ENCODE results near the gene CDH12. TPM values are rescaled to one million over a fixed set of nuclear protein-coding genes. Genes with fewer than 3 reads are reported as not detected.
"Not testable (repeated sequence)": the region's sequence is repeated elsewhere in the genome, so short reads cannot be mapped to it uniquely, and the experiment has no call there.

CDH12 gene
- total RNA-seq, 1 donor from 2014 or later: not detected

GRCh38 chr5:22223079-22223478, 630.1 kb downstream of the CDH12 start:
- no peak for DNase-seq (ENCODE audit: low spot score)
- intact Hi-C loops (cut with DNase I): no loop called here

GRCh38 chr5:22213703-22214495, 639.2 kb downstream of the CDH12 start:
- intact Hi-C loops (cut with DNase I); DNase-seq (ENCODE audit: low spot score): not testable (repeated sequence)

- intact Hi-C loops (cut with DNase I); DNase-seq (ENCODE audit: low spot score): not testable (repeated sequence)
Measured at GRCh38 chr5:22212254-22212991, 640.7 kb downstream of the CDH12 start.

- DNase-seq (ENCODE audit: low spot score); intact Hi-C loops (cut with DNase I): not testable (repeated sequence)
Measured at GRCh38 chr5:22208463-22208862, 644.7 kb downstream of the CDH12 start.

- intact Hi-C loops (cut with DNase I); DNase-seq (ENCODE audit: low spot score): not testable (repeated sequence)
Measured at GRCh38 chr5:22188651-22189050, 664.5 kb downstream of the CDH12 start.

GRCh38 chr5:22187632-22188228, 665.4 kb downstream of the CDH12 start:
- intact Hi-C loops (cut with DNase I); DNase-seq (ENCODE audit: low spot score): not testable (repeated sequence)

GRCh38 chr5:22169226-22169625, 683.9 kb downstream of the CDH12 start:
- intact Hi-C loops (cut with DNase I); DNase-seq (ENCODE audit: low spot score): not testable (repeated sequence)

GRCh38 chr5:22168704-22169103, 684.4 kb downstream of the CDH12 start:
- intact Hi-C loops (cut with DNase I); DNase-seq (ENCODE audit: low spot score): not testable (repeated sequence)

GRCh38 chr5:22165931-22166330, 687.2 kb downstream of the CDH12 start:
- intact Hi-C loops (cut with DNase I); DNase-seq (ENCODE audit: low spot score): not testable (repeated sequence)

- intact Hi-C loops (cut with DNase I); DNase-seq (ENCODE audit: low spot score): not testable (repeated sequence)
Measured at GRCh38 chr5:22164910-22165748, 688.0 kb downstream of the CDH12 start.

GRCh38 chr5:22156953-22157352, 696.2 kb downstream of the CDH12 start:
- intact Hi-C loops (cut with DNase I); DNase-seq (ENCODE audit: low spot score): not testable (repeated sequence)

- DNase-seq (ENCODE audit: low spot score); intact Hi-C loops (cut with DNase I): not testable (repeated sequence)
Measured at GRCh38 chr5:22154779-22155178, 698.4 kb downstream of the CDH12 start.

GRCh38 chr5:22151801-22152200, 701.3 kb downstream of the CDH12 start:
- DNase-seq (ENCODE audit: low spot score); intact Hi-C loops (cut with DNase I): not testable (repeated sequence)

GRCh38 chr5:22140418-22140817, 712.7 kb downstream of the CDH12 start:
- intact Hi-C loops (cut with DNase I); DNase-seq (ENCODE audit: low spot score): not testable (repeated sequence)

GRCh38 chr5:22139662-22140300, 713.4 kb downstream of the CDH12 start:
- intact Hi-C loops (cut with DNase I); DNase-seq (ENCODE audit: low spot score): not testable (repeated sequence)

- intact Hi-C loops (cut with DNase I): no loop called here
- DNase-seq (ENCODE audit: low spot score): no peak
Measured at GRCh38 chr5:22111320-22111719, 741.8 kb downstream of the CDH12 start.

- no peak for DNase-seq (ENCODE audit: low spot score)
- intact Hi-C loops (cut with DNase I): no loop called here
Measured at GRCh38 chr5:22109315-22109714, 743.8 kb downstream of the CDH12 start.

- DNase-seq (ENCODE audit: low spot score): no peak
Measured at GRCh38 chr5:22108545-22108944, 744.6 kb downstream of the CDH12 start.

GRCh38 chr5:22102823-22103359, 750.3 kb downstream of the CDH12 start:
- no peak for DNase-seq (ENCODE audit: low spot score)
- intact Hi-C loops (cut with DNase I): no loop called here

More at GRCh38 chr5:22108545-22108944, 744.6 kb downstream of the CDH12 start:
- intact Hi-C loops (cut with DNase I): no loop called here

Data from cardiac septum (tissue), 1 donor.